SK-N-SH treated with all-trans-retinoic acid at 6 μM for 48 hours (cell line): ENCODE data around the gene CPNE7.

Experiments used
- ATAC-seq: fragments of 200-7000 bp; cut with Tn5 transposase; 3 replicates; pipeline ENCODE4 v1.9.1; 2020; ENCODE audit warnings: mild to moderate bottlenecking, moderate library complexity
- CSDC2 ChIP-seq: fragments of 250-450 bp; sonication (Bioruptor Pico); IDR thresholded peaks from 2 replicates; pipeline ENCODE4 v1.5.0; 2020; ENCODE audit warnings: mild to moderate bottlenecking, moderate library complexity
- ESRRG ChIP-seq: fragments of 250-450 bp; sonication (Bioruptor Pico); IDR thresholded peaks from 2 replicates; pipeline ENCODE4 v1.6.1; 2021; ENCODE audit warnings: mild to moderate bottlenecking
- GLIS3 ChIP-seq: fragments of 250-450 bp; sonication (Bioruptor Pico); IDR thresholded peaks from 2 replicates; pipeline ENCODE4 v1.5.0; 2020; ENCODE audit warnings: mild to moderate bottlenecking, moderate library complexity
- ISL1 ChIP-seq: fragments of 250-450 bp; sonication (Bioruptor Pico); IDR thresholded peaks from 2 replicates; pipeline ENCODE4 v2.1.2; 2022; ENCODE audit warnings: mild to moderate bottlenecking, moderate library complexity
- OSR1 ChIP-seq: fragments of 250-450 bp; sonication (Bioruptor Pico); IDR thresholded peaks from 2 replicates; pipeline ENCODE4 v1.8.0; 2022; ENCODE audit warnings: moderate library complexity, mild to moderate bottlenecking, inconsistent platforms
- POU6F1 ChIP-seq: fragments of 250-450 bp; sonication (Bioruptor Pico); IDR thresholded peaks from 2 replicates; pipeline ENCODE4 v1.8.0; 2021; ENCODE audit warnings: low read depth, mild to moderate bottlenecking, moderate library complexity, borderline replicate concordance
- PPARA ChIP-seq: fragments of 250-450 bp; sonication (Bioruptor Pico); IDR thresholded peaks from 2 replicates; pipeline ENCODE4 v1.5.0; 2020; ENCODE audit warnings: mild to moderate bottlenecking, borderline replicate concordance
- RARB ChIP-seq: fragments of 250-450 bp; sonication (Bioruptor Pico); IDR thresholded peaks from 2 replicates; pipeline ENCODE4 v1.8.0; 2021; ENCODE audit warnings: mild to moderate bottlenecking, moderate library complexity
- TCF4 ChIP-seq: fragments of 250-450 bp; sonication (Bioruptor Pico); IDR thresholded peaks from 2 replicates; pipeline ENCODE4 v1.8.0; 2021; ENCODE audit warnings: mild to moderate bottlenecking, moderate library complexity, borderline replicate concordance
- TOX ChIP-seq: fragments of 250-450 bp; sonication (Bioruptor Pico); IDR thresholded peaks from 2 replicates; pipeline ENCODE4 v1.8.0; 2021; ENCODE audit warnings: mild to moderate bottlenecking, moderate library complexity, borderline replicate concordance
- TSHZ2 ChIP-seq: fragments of 250-450 bp; sonication (Bioruptor Pico); IDR thresholded peaks from 2 replicates; pipeline ENCODE4 v1.5.0; 2020; ENCODE audit warnings: mild to moderate bottlenecking, moderate library complexity
- ZC3H10 ChIP-seq: fragments of 250-450 bp; sonication (Bioruptor Pico); IDR thresholded peaks from 2 replicates; pipeline ENCODE4 v1.5.1; 2021; ENCODE audit warnings: mild to moderate bottlenecking, moderate library complexity
- ZFP3 ChIP-seq: fragments of 250-450 bp; sonication (Bioruptor Pico); IDR thresholded peaks from 2 replicates; pipeline ENCODE4 v1.5.0; 2020; ENCODE audit warnings: mild to moderate bottlenecking, moderate library complexity
- ZFP30 ChIP-seq: fragments of 450-650 bp; formaldehyde crosslinking; IDR thresholded peaks from 2 replicates; pipeline ENCODE4 v1.5.0; 2022; ENCODE audit warnings: mild to moderate bottlenecking, moderate library complexity
- ZNF565 ChIP-seq: fragments of 450-650 bp; formaldehyde crosslinking; conservative IDR thresholded peaks from 2 replicates; pipeline ENCODE4 v1.5.0; 2020; ENCODE audit warnings: low read depth, mild to moderate bottlenecking, moderate library complexity
- ZNF70 ChIP-seq: fragments of 450-650 bp; formaldehyde crosslinking; IDR thresholded peaks from 2 replicates; pipeline ENCODE4 v1.5.0; 2020; ENCODE audit warnings: mild to moderate bottlenecking, moderate library complexity
- ZNF8 ChIP-seq: fragments of 450-650 bp; formaldehyde crosslinking; IDR thresholded peaks from 2 replicates; pipeline ENCODE4 v1.5.0; 2020; ENCODE audit warnings: mild to moderate bottlenecking, moderate library complexity
- TF ChIP-seq, protein P1 (sequence below): fragments of 250-450 bp; sonication (Bioruptor Pico); IDR thresholded peaks from 2 replicates; pipeline ENCODE4 v1.5.1; 2020; ENCODE audit warnings: low read depth, mild to moderate bottlenecking, moderate library complexity
- TF ChIP-seq, protein P2 (sequence below): fragments of 250-450 bp; sonication (Bioruptor Pico); IDR thresholded peaks from 2 replicates; pipeline ENCODE4 v1.5.1; 2021; ENCODE audit warnings: mild to moderate bottlenecking, moderate library complexity
- TF ChIP-seq, protein P3 (sequence below): fragments of 250-450 bp; sonication (Bioruptor Pico); IDR thresholded peaks from 2 replicates; pipeline ENCODE4 v1.8.0; 2020; ENCODE audit warnings: mild to moderate bottlenecking, moderate library complexity, borderline replicate concordance

CPNE7 gene

DNA sequence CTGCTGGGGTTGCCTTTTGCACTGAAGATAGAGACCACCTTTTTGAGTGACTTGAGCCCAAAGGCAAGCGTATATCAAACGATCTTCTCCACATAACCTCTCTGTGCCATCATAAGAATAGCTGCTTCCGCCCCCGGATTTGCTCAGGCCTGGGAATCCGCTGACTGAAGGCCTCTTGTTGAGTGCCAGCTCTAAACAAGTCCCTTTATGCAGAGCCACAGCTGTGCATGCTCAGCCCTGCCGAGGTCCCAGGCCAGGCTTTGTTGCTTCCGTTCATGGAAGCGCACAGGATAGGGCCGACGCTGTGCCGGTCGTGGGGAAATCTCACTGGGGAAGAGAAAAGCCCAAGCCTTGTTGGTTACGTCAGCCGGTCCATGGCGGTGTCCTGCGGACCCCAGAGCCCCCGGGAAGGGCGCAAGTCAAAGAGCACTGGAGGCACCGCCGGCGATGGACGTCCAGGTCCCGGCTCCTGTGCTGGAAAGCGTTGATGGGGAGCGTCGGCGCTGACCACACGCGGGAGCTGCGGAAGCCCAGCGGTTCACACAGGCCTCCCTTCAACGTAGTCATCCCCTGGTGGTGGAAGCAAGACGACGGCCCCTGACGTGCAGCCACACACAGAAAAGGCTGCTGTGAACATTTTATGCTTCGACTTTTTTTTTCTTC, 38.5 kb upstream of the CPNE7 start:
- no peak for ATAC-seq
- TF ChIP-seq GLIS3 (CRISPR knock-in tag) (no peak), OSR1 (CRISPR knock-in tag) (no peak), ESRRG (CRISPR knock-in tag) (no peak)

GRCh38 chr16:89537549-89537925, 38.0 kb upstream of the CPNE7 start:
- no peak for ATAC-seq
- TF ChIP-seq, protein P1, sequence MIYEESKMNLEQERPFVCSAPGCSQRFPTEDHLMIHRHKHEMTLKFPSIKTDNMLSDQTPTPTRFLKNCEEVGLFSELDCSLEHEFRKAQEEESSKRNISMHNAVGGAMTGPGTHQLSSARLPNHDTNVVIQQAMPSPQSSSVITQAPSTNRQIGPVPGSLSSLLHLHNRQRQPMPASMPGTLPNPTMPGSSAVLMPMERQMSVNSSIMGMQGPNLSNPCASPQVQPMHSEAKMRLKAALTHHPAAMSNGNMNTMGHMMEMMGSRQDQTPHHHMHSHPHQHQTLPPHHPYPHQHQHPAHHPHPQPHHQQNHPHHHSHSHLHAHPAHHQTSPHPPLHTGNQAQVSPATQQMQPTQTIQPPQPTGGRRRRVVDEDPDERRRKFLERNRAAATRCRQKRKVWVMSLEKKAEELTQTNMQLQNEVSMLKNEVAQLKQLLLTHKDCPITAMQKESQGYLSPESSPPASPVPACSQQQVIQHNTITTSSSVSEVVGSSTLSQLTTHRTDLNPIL (CRISPR knock-in tag) = no peak
- TF ChIP-seq TOX (CRISPR knock-in tag) = no peak
- TF ChIP-seq ZNF8 (CRISPR knock-in tag) = no peak
- TF ChIP-seq PPARA (CRISPR knock-in tag) = no peak
- no peak for TF ChIP-seq OSR1 (CRISPR knock-in tag)
- TF ChIP-seq TSHZ2 (CRISPR knock-in tag) = no peak

DNA sequence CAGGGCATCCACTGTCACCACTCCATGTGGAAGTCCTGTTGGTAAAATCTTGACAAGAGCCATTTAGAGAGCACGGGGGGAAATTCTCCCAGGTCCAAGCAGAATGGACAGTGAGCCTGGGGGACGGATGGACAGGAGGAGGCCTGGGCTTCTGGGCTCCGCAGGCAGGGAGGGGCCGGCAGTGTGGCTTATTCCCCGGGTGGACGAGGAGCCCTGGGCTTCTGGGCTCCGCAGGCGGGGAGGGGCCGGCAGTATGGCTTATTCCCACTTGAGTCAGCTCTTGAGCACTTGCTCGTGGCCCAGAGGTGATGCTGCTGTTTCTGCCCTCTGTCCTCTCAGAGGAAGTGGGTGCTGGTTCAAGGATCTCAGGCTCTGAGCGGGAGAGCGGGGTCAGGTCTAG, 37.3 kb upstream of the CPNE7 start:
- ATAC-seq = no peak
- TF ChIP-seq, protein P1 (CRISPR knock-in tag) = no peak
- TF ChIP-seq ZFP30 (CRISPR knock-in tag) (no peak), ZNF70 (no peak), OSR1 (CRISPR knock-in tag) (no peak), TSHZ2 (CRISPR knock-in tag) (no peak), ZNF565 (no peak), ZNF8 (CRISPR knock-in tag) (no peak), PPARA (CRISPR knock-in tag) (no peak), POU6F1 (CRISPR knock-in tag) (no peak), ZC3H10 (CRISPR knock-in tag) (no peak), TOX (CRISPR knock-in tag) (no peak)
- TF ChIP-seq, protein P2, sequence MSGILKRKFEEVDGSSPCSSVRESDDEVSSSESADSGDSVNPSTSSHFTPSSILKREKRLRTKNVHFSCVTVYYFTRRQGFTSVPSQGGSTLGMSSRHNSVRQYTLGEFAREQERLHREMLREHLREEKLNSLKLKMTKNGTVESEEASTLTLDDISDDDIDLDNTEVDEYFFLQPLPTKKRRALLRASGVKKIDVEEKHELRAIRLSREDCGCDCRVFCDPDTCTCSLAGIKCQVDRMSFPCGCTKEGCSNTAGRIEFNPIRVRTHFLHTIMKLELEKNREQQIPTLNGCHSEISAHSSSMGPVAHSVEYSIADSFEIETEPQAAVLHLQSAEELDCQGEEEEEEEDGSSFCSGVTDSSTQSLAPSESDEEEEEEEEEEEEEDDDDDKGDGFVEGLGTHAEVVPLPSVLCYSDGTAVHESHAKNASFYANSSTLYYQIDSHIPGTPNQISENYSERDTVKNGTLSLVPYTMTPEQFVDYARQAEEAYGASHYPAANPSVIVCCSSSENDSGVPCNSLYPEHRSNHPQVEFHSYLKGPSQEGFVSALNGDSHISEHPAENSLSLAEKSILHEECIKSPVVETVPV (CRISPR knock-in tag) = no peak
- TF ChIP-seq, all 23 proteins: peak for 0

- ATAC-seq = no peak
- no peak for TF ChIP-seq ISL1 (CRISPR knock-in tag)
- TF ChIP-seq TCF4 (CRISPR knock-in tag) = no peak
- no peak for TF ChIP-seq CSDC2 (CRISPR knock-in tag)
- TF ChIP-seq ZNF70 = no peak
- no peak for TF ChIP-seq RARB (CRISPR knock-in tag)
- TF ChIP-seq, protein P3, sequence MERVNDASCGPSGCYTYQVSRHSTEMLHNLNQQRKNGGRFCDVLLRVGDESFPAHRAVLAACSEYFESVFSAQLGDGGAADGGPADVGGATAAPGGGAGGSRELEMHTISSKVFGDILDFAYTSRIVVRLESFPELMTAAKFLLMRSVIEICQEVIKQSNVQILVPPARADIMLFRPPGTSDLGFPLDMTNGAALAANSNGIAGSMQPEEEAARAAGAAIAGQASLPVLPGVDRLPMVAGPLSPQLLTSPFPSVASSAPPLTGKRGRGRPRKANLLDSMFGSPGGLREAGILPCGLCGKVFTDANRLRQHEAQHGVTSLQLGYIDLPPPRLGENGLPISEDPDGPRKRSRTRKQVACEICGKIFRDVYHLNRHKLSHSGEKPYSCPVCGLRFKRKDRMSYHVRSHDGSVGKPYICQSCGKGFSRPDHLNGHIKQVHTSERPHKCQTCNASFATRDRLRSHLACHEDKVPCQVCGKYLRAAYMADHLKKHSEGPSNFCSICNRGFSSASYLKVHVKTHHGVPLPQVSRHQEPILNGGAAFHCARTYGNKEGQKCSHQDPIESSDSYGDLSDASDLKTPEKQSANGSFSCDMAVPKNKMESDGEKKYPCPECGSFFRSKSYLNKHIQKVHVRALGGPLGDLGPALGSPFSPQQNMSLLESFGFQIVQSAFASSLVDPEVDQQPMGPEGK = no peak
- TF ChIP-seq ZFP3 (CRISPR knock-in tag) = no peak
- TF ChIP-seq ZNF565 = no peak
- TF ChIP-seq, protein P1 (CRISPR knock-in tag) = no peak
- no peak for TF ChIP-seq ZNF8 (CRISPR knock-in tag)
Measured at GRCh38 chr16:89540557-89540956, 35.0 kb upstream of the CPNE7 start.
